Loucy (cell line): ENCODE results near the gene TRABD2B.

Experiments
- H2AFZ ChIP-seq: fragments of 200-600 bp; sonication (generic); 2 replicates; pipeline ENCODE4 v1.6.0; 2016; ENCODE audit warnings: antibody characterized with exemption, mild to moderate bottlenecking, low read length, moderate library complexity
- H3F3A ChIP-seq: fragments of 200-600 bp; 2 replicates; pipeline ENCODE4 v1.6.0; 2016; ENCODE audit warnings: antibody characterized with exemption, low read depth, mild to moderate bottlenecking
- H3K27me3 ChIP-seq: fragments of 200-600 bp; sonication (generic); 2 replicates; pipeline ENCODE4 v1.6.1; 2014; ENCODE audit warnings: low read length, mild to moderate bottlenecking; ENCODE audit not compliant: insufficient read depth, poor library complexity, severe bottlenecking
- H3K36me3 ChIP-seq: fragments of 200-600 bp; sonication (generic); 2 replicates; pipeline ENCODE4 v1.6.1; 2016; ENCODE audit warnings: low read length; ENCODE audit not compliant: insufficient read depth
- H3K4me1 ChIP-seq: fragments of 200-600 bp; sonication (generic); 2 replicates; pipeline ENCODE4 v1.5.1; 2014; ENCODE audit warnings: low read length, mild to moderate bottlenecking; ENCODE audit not compliant: insufficient read depth, poor library complexity, severe bottlenecking
- H3K4me2 ChIP-seq: fragments of 200-600 bp; sonication (generic); 2 replicates; pipeline ENCODE4 v1.6.0; 2014; ENCODE audit warnings: antibody characterized with exemption, low read length, low read depth, mild to moderate bottlenecking; ENCODE audit not compliant: poor library complexity, severe bottlenecking
- H3K4me3 ChIP-seq: fragments of 200-600 bp; sonication (generic); 2 replicates; pipeline ENCODE4 v1.5.1; 2014; ENCODE audit warnings: low read length, mild to moderate bottlenecking, mixed read lengths; ENCODE audit not compliant: poor library complexity, severe bottlenecking
- H3K79me2 ChIP-seq: fragments of 200-600 bp; sonication (generic); 2 replicates; pipeline ENCODE4 v1.6.1; 2014; ENCODE audit warnings: low read length; ENCODE audit not compliant: insufficient read depth
- H3K9ac ChIP-seq: fragments of 200-600 bp; sonication (generic); 2 replicates; pipeline ENCODE4 v1.6.0; 2014; ENCODE audit warnings: mild to moderate bottlenecking, low read depth, low read length, moderate library complexity; ENCODE audit not compliant: poor library complexity, severe bottlenecking
- H3K9me2 ChIP-seq: fragments of 200-600 bp; sonication (generic); replicated peaks from 2 replicates; pipeline ENCODE4 v1.6.1; 2016; ENCODE audit warnings: low read depth, low read length, mixed read lengths
- H3K9me3 ChIP-seq: fragments of 200-600 bp; sonication (generic); 2 replicates; pipeline ENCODE4 v1.6.1; 2014; ENCODE audit warnings: mild to moderate bottlenecking, antibody characterized with exemption, low read length, low read depth; ENCODE audit not compliant: insufficient read depth
- H4K20me1 ChIP-seq: fragments of 200-600 bp; sonication (generic); 2 replicates; pipeline ENCODE4 v1.6.0; 2014; ENCODE audit warnings: antibody characterized with exemption, low read length, mild to moderate bottlenecking; ENCODE audit not compliant: insufficient read depth, poor library complexity, severe bottlenecking
- EZH2phosphoT487 ChIP-seq: fragments of 200-600 bp; IDR thresholded peaks from 2 replicates; pipeline ENCODE4 v1.6.1; 2018; ENCODE audit warnings: antibody characterized with exemption, mild to moderate bottlenecking, moderate library complexity, borderline replicate concordance
- TF ChIP-seq, protein P1 (sequence below): fragments of 200-600 bp; sonication (generic); conservative IDR thresholded peaks from 2 replicates; pipeline ENCODE4 v1.5.1; 2014; ENCODE audit warnings: mild to moderate bottlenecking, antibody characterized with exemption, low read length

Gene TRABD2B

GRCh38 chr1:47903723-47904122, 93.5 kb downstream of the TRABD2B start:
- Histone ChIP-seq H3K4me3 (no peak overlapping the region), H3K36me3 (no peaks in the 10 kb centered on the region), H3K79me2 (no peaks in the 10 kb centered on the region), H2AFZ (no peak overlapping the region), H4K20me1 (no peaks in the 10 kb centered on the region), H3K9ac (no peak overlapping the region), H3F3A (no peaks in the 10 kb centered on the region), H3K27me3 (no peaks in the 10 kb centered on the region), H3K4me1 (no peaks in the 10 kb centered on the region), H3K9me2 (no peaks in the 10 kb centered on the region), H3K4me2 (no peak overlapping the region), H3K9me3 (no peaks in the 10 kb centered on the region)
- TF ChIP-seq, protein P1, sequence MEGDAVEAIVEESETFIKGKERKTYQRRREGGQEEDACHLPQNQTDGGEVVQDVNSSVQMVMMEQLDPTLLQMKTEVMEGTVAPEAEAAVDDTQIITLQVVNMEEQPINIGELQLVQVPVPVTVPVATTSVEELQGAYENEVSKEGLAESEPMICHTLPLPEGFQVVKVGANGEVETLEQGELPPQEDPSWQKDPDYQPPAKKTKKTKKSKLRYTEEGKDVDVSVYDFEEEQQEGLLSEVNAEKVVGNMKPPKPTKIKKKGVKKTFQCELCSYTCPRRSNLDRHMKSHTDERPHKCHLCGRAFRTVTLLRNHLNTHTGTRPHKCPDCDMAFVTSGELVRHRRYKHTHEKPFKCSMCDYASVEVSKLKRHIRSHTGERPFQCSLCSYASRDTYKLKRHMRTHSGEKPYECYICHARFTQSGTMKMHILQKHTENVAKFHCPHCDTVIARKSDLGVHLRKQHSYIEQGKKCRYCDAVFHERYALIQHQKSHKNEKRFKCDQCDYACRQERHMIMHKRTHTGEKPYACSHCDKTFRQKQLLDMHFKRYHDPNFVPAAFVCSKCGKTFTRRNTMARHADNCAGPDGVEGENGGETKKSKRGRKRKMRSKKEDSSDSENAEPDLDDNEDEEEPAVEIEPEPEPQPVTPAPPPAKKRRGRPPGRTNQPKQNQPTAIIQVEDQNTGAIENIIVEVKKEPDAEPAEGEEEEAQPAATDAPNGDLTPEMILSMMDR: no peak
- no peak for TF ChIP-seq EZH2phosphoT487

GRCh38 chr1:47901001-47901575, 96.1 kb downstream of the TRABD2B start:
- no peaks in the 10 kb centered on the region for H3F3A ChIP-seq
- no peak overlapping the region for H2AFZ ChIP-seq
- H3K9me2 ChIP-seq: no peaks in the 10 kb centered on the region
- H3K79me2 ChIP-seq: no peaks in the 10 kb centered on the region
- H3K4me2 ChIP-seq: no peak overlapping the region
- TF ChIP-seq EZH2phosphoT487: no peak
- TF ChIP-seq, protein P1: no peak
- no peaks in the 10 kb centered on the region for H4K20me1 ChIP-seq
- no peaks in the 10 kb centered on the region for H3K9me3 ChIP-seq
- no peaks in the 10 kb centered on the region for H3K36me3 ChIP-seq
- H3K9ac ChIP-seq: no peak overlapping the region
- no peaks in the 10 kb centered on the region for H3K4me1 ChIP-seq
- no peak overlapping the region for H3K4me3 ChIP-seq
- no peaks in the 10 kb centered on the region for H3K27me3 ChIP-seq

GRCh38 chr1:47898133-47898845, 98.9 kb downstream of the TRABD2B start:
- H3K9me3 ChIP-seq: no peaks in the 10 kb centered on the region
- no peaks in the 10 kb centered on the region for H3K36me3 ChIP-seq
- no peak overlapping the region for H3K4me2 ChIP-seq
- H3K4me1 ChIP-seq: no peaks in the 10 kb centered on the region
- no peaks in the 10 kb centered on the region for H3K27me3 ChIP-seq
- no peak overlapping the region for H3K9ac ChIP-seq
- H3F3A ChIP-seq: no peaks in the 10 kb centered on the region
- H3K4me3 ChIP-seq: no peak overlapping the region
- H3K79me2 ChIP-seq: no peaks in the 10 kb centered on the region
- H4K20me1 ChIP-seq: no peaks in the 10 kb centered on the region
- H3K9me2 ChIP-seq: no peaks in the 10 kb centered on the region
- no peak for TF ChIP-seq EZH2phosphoT487
- TF ChIP-seq, protein P1: no peak
- no peak overlapping the region for H2AFZ ChIP-seq
